Mesendoderm (in vitro differentiated cells): ENCODE data around the gene DAB2.

ENCODE experiments used
- DNase-seq: peaks from one replicate; pipeline ENCODE4 v3.0.0; 2013
- H2AK5ac ChIP-seq: 2 replicates; pipeline ENCODE4 v1.6.1; 2013; ENCODE audit warnings: low read length, inconsistent platforms
- H2BK120ac ChIP-seq: 2 replicates; pipeline ENCODE4 v1.6.1; 2013; ENCODE audit warnings: low read depth, mild to moderate bottlenecking, low read length, moderate library complexity, mixed read lengths
- H2BK15ac ChIP-seq: replicated peaks from 2 replicates; pipeline ENCODE4 v1.6.1; 2013; ENCODE audit warnings: low read depth, mild to moderate bottlenecking, moderate library complexity
- H2BK5ac ChIP-seq: 2 replicates; pipeline ENCODE4 v1.6.1; 2013; ENCODE audit warnings: low read length, inconsistent platforms
- H3K18ac ChIP-seq: 2 replicates; pipeline ENCODE4 v1.6.1; 2013; ENCODE audit warnings: mild to moderate bottlenecking, low read length, mixed read lengths
- H3K23ac ChIP-seq: one replicate; pipeline ENCODE4 v1.6.1; 2013; ENCODE audit warnings: low read length
- H3K27ac ChIP-seq: 2 replicates; pipeline ENCODE4 v1.5.1; 2013; ENCODE audit warnings: low read depth, mild to moderate bottlenecking, inconsistent platforms, low read length, moderate library complexity
- H3K27me3 ChIP-seq: 2 replicates; pipeline ENCODE4 v1.6.1; 2013; ENCODE audit warnings: low read length, control low read depth, mild to moderate bottlenecking, inconsistent platforms; ENCODE audit not compliant: insufficient read depth, poor library complexity
- H3K36me3 ChIP-seq: 2 replicates; pipeline ENCODE4 v1.6.1; 2013; ENCODE audit warnings: low read length, inconsistent platforms; ENCODE audit not compliant: control insufficient read depth, insufficient read depth
- H3K4ac ChIP-seq: one replicate; pipeline ENCODE4 v1.6.1; 2013; ENCODE audit warnings: low read depth, mild to moderate bottlenecking, low read length, moderate library complexity
- H3K4me1 ChIP-seq: 2 replicates; pipeline ENCODE4 v1.6.1; 2013; ENCODE audit warnings: low read depth, low read length, inconsistent platforms; ENCODE audit not compliant: control insufficient read depth
- H3K4me2 ChIP-seq: 2 replicates; pipeline ENCODE4 v1.6.1; 2013; ENCODE audit warnings: low read length
- H3K4me3 ChIP-seq: 2 replicates; pipeline ENCODE4 v1.5.1; 2013; ENCODE audit warnings: mild to moderate bottlenecking, low read length
- H3K56ac ChIP-seq: one replicate; pipeline ENCODE4 v1.6.1; 2013; ENCODE audit warnings: low read length
- H3K79me1 ChIP-seq: 2 replicates; pipeline ENCODE4 v1.6.1; 2013; ENCODE audit warnings: low read length, inconsistent platforms
- H3K79me2 ChIP-seq: 2 replicates; pipeline ENCODE4 v1.6.1; 2013; ENCODE audit warnings: mild to moderate bottlenecking, low read length; ENCODE audit not compliant: control insufficient read depth, insufficient read depth
- H3K9ac ChIP-seq: 2 replicates; pipeline ENCODE4 v1.6.1; 2013; ENCODE audit warnings: low read length, inconsistent platforms
- H4K5ac ChIP-seq: one replicate; pipeline ENCODE4 v1.6.1; 2013; ENCODE audit warnings: low read length
- H4K8ac ChIP-seq: one replicate; pipeline ENCODE4 v1.6.1; 2013; ENCODE audit warnings: low read depth, mild to moderate bottlenecking, control low read depth, low read length, moderate library complexity
- WGBS: extraction: QIAGEN DNeasy Blood & Tissue Kit; methylation state at CpG from one replicate; pipeline ENCODE4 v1.1.7; 2013; ENCODE audit warnings: low lambda C conversion rate, missing lambda C conversion rate; ENCODE audit not compliant: insufficient coverage; ENCODE audit errors: extremely low coverage; 5-methylcytosine and 5-hydroxymethylcytosine counted together

The DAB2 gene

DNA sequence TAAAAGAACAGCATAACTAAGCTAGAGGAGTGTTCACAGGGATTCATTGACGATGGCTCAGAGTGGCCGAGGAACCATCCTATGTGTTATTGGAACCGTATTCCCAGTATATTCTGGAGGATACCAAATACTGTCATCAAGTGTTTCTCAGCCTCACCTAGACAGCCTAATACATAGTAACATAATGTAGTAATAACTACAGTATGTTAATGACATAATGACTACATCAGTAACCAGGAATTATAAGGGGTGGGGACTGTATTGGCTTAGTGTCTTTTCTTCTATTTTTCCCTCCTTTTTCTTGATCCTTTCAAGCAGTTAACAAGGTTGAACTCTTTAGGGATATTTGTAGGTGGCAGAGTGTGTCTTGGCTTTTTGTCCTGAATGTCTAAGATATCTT is 33.8 kb downstream of the DAB2 start:
- no peak overlapping the region for H3K23ac ChIP-seq
- no peak overlapping the region for H2AK5ac ChIP-seq
- no peaks in the 10 kb centered on the region for H3K36me3 ChIP-seq
- H2BK15ac ChIP-seq = no peak overlapping the region
- no peaks in the 10 kb centered on the region for H3K79me1 ChIP-seq
- no peak overlapping the region for H3K4me2 ChIP-seq
- no peak overlapping the region for H3K4ac ChIP-seq
- no peak overlapping the region for H2BK120ac ChIP-seq
- H3K27me3 ChIP-seq = no peaks in the 10 kb centered on the region
- no peak for DNase-seq
- no peak overlapping the region for H3K18ac ChIP-seq
- no peak overlapping the region for H3K56ac ChIP-seq
- H3K27ac ChIP-seq = no peak overlapping the region
- no peaks in the 10 kb centered on the region for H3K4me1 ChIP-seq
- no peak overlapping the region for H3K4me3 ChIP-seq
- no peak overlapping the region for H4K8ac ChIP-seq
- no peaks in the 10 kb centered on the region for H3K79me2 ChIP-seq
- H4K5ac ChIP-seq = no peak overlapping the region
- WGBS = no CpG with 5 or more reads among the region's 3 CpGs
- H3K9ac ChIP-seq = no peak overlapping the region
- no peak overlapping the region for H2BK5ac ChIP-seq

DNA sequence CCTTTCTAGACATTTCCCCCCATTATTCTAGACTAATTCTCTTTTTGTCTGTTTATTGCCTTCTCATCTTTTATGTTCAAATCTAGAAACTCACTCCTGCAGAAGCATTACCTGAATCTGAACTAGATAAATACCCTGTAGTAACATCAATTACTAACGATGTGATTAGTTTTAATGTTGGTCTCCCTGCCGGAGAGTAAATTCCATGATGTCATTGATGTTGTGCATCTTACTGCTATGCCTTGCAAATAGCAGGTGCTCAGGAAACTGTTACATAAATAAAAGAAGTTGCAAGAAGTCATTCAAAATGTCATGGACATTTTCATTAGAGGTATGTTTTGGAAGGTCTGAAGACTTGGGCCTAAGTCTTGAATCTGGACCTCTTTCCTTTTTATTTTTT is 37.5 kb downstream of the DAB2 start:
- Histone ChIP-seq H3K9ac (no peak overlapping the region), H3K36me3 (no peaks in the 10 kb centered on the region), H3K79me2 (no peaks in the 10 kb centered on the region), H3K4me2 (no peak overlapping the region), H3K4ac (no peak overlapping the region), H3K56ac (no peak overlapping the region), H2BK5ac (no peak overlapping the region), H3K4me3 (no peak overlapping the region), H4K8ac (no peak overlapping the region), H3K4me1 (no peaks in the 10 kb centered on the region), H2BK15ac (no peak overlapping the region), H3K18ac (no peak overlapping the region), H3K23ac (no peak overlapping the region), H3K27ac (no peak overlapping the region), H4K5ac (no peak overlapping the region), H3K27me3 (no peaks in the 10 kb centered on the region), H3K79me1 (no peaks in the 10 kb centered on the region), H2AK5ac (no peak overlapping the region), H2BK120ac (no peak overlapping the region)
- WGBS = no CpG with 5 or more reads among the region's 2 CpGs
- no peak for DNase-seq

DNA sequence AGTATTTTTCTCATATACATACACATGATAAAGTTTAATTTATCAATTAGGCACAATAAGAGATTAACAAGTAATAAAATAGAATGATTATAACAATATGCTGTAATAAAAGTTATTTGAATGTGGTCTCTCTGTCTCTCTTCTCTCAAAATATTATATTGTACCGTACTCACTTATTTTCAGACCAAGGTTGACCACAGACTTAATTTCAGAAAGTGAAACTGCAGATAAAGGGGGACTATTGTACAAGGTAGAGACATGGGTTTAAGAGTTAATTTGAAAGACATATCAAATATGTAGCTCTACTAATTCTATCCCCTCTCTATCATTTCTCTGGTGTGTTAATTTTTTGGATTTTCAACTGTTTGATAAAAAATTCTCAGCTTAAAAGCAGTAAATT is 40.5 kb downstream of the DAB2 start:
- Histone ChIP-seq H3K4me1 (no peaks in the 10 kb centered on the region), H2BK5ac (no peak overlapping the region), H3K4ac (no peak overlapping the region), H3K79me2 (no peaks in the 10 kb centered on the region), H2AK5ac (no peak overlapping the region), H3K4me3 (no peak overlapping the region), H3K4me2 (no peak overlapping the region), H2BK120ac (no peak overlapping the region), H3K27me3 (no peaks in the 10 kb centered on the region), H2BK15ac (no peak overlapping the region), H3K9ac (no peak overlapping the region), H3K56ac (no peak overlapping the region), H3K27ac (no peak overlapping the region), H4K5ac (no peak overlapping the region), H3K23ac (no peak overlapping the region), H3K18ac (no peak overlapping the region), H3K36me3 (no peaks in the 10 kb centered on the region), H4K8ac (no peak overlapping the region), H3K79me1 (no peaks in the 10 kb centered on the region)
- no CpG with 5 or more reads among the region's 1 CpG for WGBS
- DNase-seq = no peak

DNA sequence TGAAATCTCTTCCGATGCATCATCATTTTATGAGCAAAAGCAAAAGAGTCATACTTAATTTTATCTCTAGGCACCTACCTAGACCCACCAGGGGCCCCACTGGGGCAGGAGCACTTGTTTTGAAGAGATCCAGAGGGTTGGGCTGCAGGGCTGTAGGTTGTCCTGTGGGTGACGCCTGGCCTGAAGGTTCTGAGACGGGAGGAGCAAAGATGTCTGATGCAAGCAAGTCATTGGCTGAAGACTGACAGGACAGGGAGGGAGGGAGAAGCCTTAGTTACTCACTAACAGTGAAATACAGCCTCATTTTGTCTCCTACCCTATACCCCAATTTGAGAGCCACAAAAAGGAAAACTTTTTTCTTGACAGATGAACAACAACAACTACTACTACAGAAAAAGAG is 43.4 kb downstream of the DAB2 start:
- Histone ChIP-seq H3K36me3 (no peaks in the 10 kb centered on the region), H4K8ac (no peak overlapping the region), H3K27me3 (no peaks in the 10 kb centered on the region), H3K79me2 (no peaks in the 10 kb centered on the region), H3K4ac (no peak overlapping the region), H2BK120ac (no peak overlapping the region), H3K27ac (no peak overlapping the region), H4K5ac (no peak overlapping the region), H3K4me2 (no peak overlapping the region), H2BK5ac (no peak overlapping the region), H2BK15ac (no peak overlapping the region), H3K4me3 (no peak overlapping the region), H3K4me1 (no peaks in the 10 kb centered on the region), H3K18ac (no peak overlapping the region), H2AK5ac (no peak overlapping the region), H3K56ac (no peak overlapping the region), H3K23ac (no peak overlapping the region), H3K79me1 (no peaks in the 10 kb centered on the region), H3K9ac (no peak overlapping the region)
- no CpG with 5 or more reads among the region's 3 CpGs for WGBS
- peak; percentile 31 for DNase-seq

DNA sequence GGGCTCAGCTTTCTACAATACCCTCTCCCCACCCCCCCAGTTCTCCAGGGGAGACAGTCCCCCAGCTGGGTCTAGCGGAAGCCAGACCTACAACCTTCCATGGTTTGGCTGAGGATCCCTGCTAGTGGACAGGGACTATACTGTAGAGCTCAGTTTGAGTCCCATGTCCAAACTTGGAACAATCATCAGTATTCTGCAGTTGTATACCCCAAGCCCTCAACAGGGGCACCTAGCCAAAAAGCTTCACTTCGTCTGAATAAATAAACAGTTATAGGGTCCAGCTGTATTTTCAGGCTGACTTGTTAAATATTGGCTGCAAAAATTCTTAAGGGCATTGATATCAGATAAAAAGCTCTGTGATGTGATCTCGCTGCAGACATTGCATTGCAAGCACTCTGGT is 45.1 kb downstream of the DAB2 start:
- no peak overlapping the region for H3K9ac ChIP-seq
- H3K79me1 ChIP-seq = no peaks in the 10 kb centered on the region
- H2AK5ac ChIP-seq = no peak overlapping the region
- no peaks in the 10 kb centered on the region for H3K4me1 ChIP-seq
- no peak overlapping the region for H4K8ac ChIP-seq
- H3K18ac ChIP-seq = no peak overlapping the region
- no CpG with 5 or more reads among the region's 3 CpGs for WGBS
- H3K4me2 ChIP-seq = no peak overlapping the region
- no peak overlapping the region for H2BK15ac ChIP-seq
- H4K5ac ChIP-seq = no peak overlapping the region
- H3K56ac ChIP-seq = no peak overlapping the region
- H3K27me3 ChIP-seq = no peaks in the 10 kb centered on the region
- no peak overlapping the region for H3K4ac ChIP-seq
- H3K36me3 ChIP-seq = no peaks in the 10 kb centered on the region
- H2BK5ac ChIP-seq = no peak overlapping the region
- H3K79me2 ChIP-seq = no peaks in the 10 kb centered on the region
- no peak overlapping the region for H2BK120ac ChIP-seq
- no peak overlapping the region for H3K27ac ChIP-seq
- H3K4me3 ChIP-seq = no peak overlapping the region
- no peak overlapping the region for H3K23ac ChIP-seq
- no peak for DNase-seq

DNA sequence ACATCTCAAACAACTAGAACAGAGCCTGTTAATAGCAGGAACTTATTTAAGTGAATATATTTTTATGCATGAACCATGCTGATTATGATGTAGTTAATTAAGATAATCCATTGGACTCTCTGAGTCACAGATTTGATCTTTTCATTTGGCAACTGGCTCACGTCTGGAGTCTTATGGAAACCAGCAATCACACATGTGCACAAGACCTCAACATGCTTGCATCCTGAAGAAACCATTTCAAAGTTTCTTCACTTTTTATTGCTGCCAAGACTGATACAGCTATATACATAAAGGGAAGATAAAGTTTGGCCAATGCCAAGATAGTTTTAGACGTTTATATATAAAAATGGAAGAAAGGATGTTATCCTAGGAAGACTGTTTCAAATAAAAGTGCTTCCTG is 47.2 kb downstream of the DAB2 start:
- no peaks in the 10 kb centered on the region for H3K79me2 ChIP-seq
- H3K23ac ChIP-seq = no peak overlapping the region
- WGBS = no CpG with 5 or more reads among the region's 2 CpGs
- no peak overlapping the region for H2BK120ac ChIP-seq
- DNase-seq = no peak
- H3K79me1 ChIP-seq = no peaks in the 10 kb centered on the region
- H3K4me3 ChIP-seq = no peak overlapping the region
- no peak overlapping the region for H2BK5ac ChIP-seq
- H3K4me2 ChIP-seq = no peak overlapping the region
- H3K4ac ChIP-seq = no peak overlapping the region
- no peak overlapping the region for H2AK5ac ChIP-seq
- H3K9ac ChIP-seq = no peak overlapping the region
- no peak overlapping the region for H3K18ac ChIP-seq
- no peak overlapping the region for H3K27ac ChIP-seq
- H3K27me3 ChIP-seq = no peaks in the 10 kb centered on the region
- H3K4me1 ChIP-seq = no peaks in the 10 kb centered on the region
- no peak overlapping the region for H4K8ac ChIP-seq
- H2BK15ac ChIP-seq = no peak overlapping the region
- no peak overlapping the region for H4K5ac ChIP-seq
- no peak overlapping the region for H3K56ac ChIP-seq
- no peaks in the 10 kb centered on the region for H3K36me3 ChIP-seq
